Liver (tissue), 9 donors: ENCODE measurements around the gene KCNN3. TPM values are rescaled to one million over a fixed set of nuclear protein-coding genes. Genes with fewer than 3 reads are reported as not detected.

Experiments used
- DNase-seq: peaks from one replicate; pipeline ENCODE4 v3.0.0-alpha.2; 2017; ENCODE audit warnings: low spot score
- H3K27ac ChIP-seq, 2 donors: one replicate each; pipeline ENCODE4 v1.7.0; 2013; ENCODE audit warnings: inconsistent platforms in 2 of 2, low read length in 2 of 2, control low read depth in 1 of 2, low read depth in 1 of 2, mild to moderate bottlenecking in 1 of 2
- H3K27me3 ChIP-seq, 4 donors: one replicate each; pipeline versions ENCODE4 v1.6.1 to v1.7.0; 2013; ENCODE audit warnings: low read length in 3 of 4, inconsistent platforms in 1 of 4, mild to moderate bottlenecking in 1 of 4, moderate library complexity in 1 of 4; ENCODE audit not compliant: control insufficient read depth in 4 of 4, insufficient read depth in 4 of 4
- H3K36me3 ChIP-seq, 4 donors: one replicate each; pipeline versions ENCODE4 v1.6.1 to v1.7.0; 2013; ENCODE audit warnings: low read length in 3 of 4, mild to moderate bottlenecking in 3 of 4, low read depth in 1 of 4, moderate library complexity in 1 of 4; ENCODE audit not compliant: control insufficient read depth in 4 of 4, insufficient read depth in 3 of 4
- H3K4me1 ChIP-seq, 4 donors: one replicate each; pipeline versions ENCODE4 v1.6.1 to v1.7.0; 2013; ENCODE audit warnings: low read length in 3 of 4, mild to moderate bottlenecking in 3 of 4, moderate library complexity in 1 of 4; ENCODE audit not compliant: control insufficient read depth in 4 of 4, insufficient read depth in 4 of 4
- H3K4me3 ChIP-seq, 3 donors: one replicate each; pipeline versions ENCODE4 v1.6.1 to v1.7.0; 2013; ENCODE audit warnings: low read length in 3 of 3, control low read depth in 1 of 3, low read depth in 1 of 3, mild to moderate bottlenecking in 1 of 3
- H3K9ac ChIP-seq, 2 donors: one replicate each; pipeline ENCODE4 v1.7.0; 2013; ENCODE audit warnings: low read length in 2 of 2, mild to moderate bottlenecking in 2 of 2, moderate library complexity in 2 of 2, control low read depth in 1 of 2, low read depth in 1 of 2
- H3K9me3 ChIP-seq, 4 donors: one replicate each; pipeline versions ENCODE4 v1.6.1 to v1.7.0; 2013; ENCODE audit warnings: low read length in 3 of 4; ENCODE audit not compliant: control insufficient read depth in 4 of 4
- EGR1 ChIP-seq, 2 donors: IDR thresholded peaks; 2 replicates each; pipeline ENCODE4 v1.6.1; 2016 to 2018; ENCODE audit warnings: antibody characterized with exemption in 2 of 2, low read depth in 2 of 2
- FOXA1 ChIP-seq: IDR thresholded peaks from 2 replicates; pipeline ENCODE4 v1.6.1; 2016; ENCODE audit warnings: antibody characterized with exemption
- FOXA2 ChIP-seq: IDR thresholded peaks from 2 replicates; pipeline ENCODE4 v1.6.1; 2016; ENCODE audit warnings: antibody characterized with exemption
- GABPA ChIP-seq, 2 donors: IDR thresholded peaks in 1 of 2; conservative IDR thresholded peaks in 1 of 2; 2 replicates each; pipeline ENCODE4 v1.6.1; 2016; ENCODE audit warnings: antibody characterized with exemption in 2 of 2, mild to moderate bottlenecking in 1 of 2, moderate library complexity in 1 of 2
- HNF4A ChIP-seq, 2 donors: conservative IDR thresholded peaks; 2 replicates each; pipeline ENCODE4 v1.6.1; 2016; ENCODE audit warnings: antibody characterized with exemption in 2 of 2, mild to moderate bottlenecking in 2 of 2
- HNF4G ChIP-seq: IDR thresholded peaks from 2 replicates; pipeline ENCODE4 v1.6.1; 2016; ENCODE audit warnings: antibody characterized with exemption
- JUND ChIP-seq, 2 donors: IDR thresholded peaks; 2 replicates each; pipeline ENCODE4 v1.6.1; 2016; ENCODE audit warnings: antibody characterized with exemption in 2 of 2
- NR2F2 ChIP-seq: IDR thresholded peaks from 2 replicates; pipeline ENCODE4 v1.6.1; 2016; ENCODE audit warnings: antibody characterized with exemption
- RAD21 ChIP-seq, 2 donors: IDR thresholded peaks; 2 replicates each; pipeline ENCODE4 v1.6.1; 2016; ENCODE audit warnings: antibody characterized with exemption in 2 of 2, mild to moderate bottlenecking in 2 of 2
- RXRA ChIP-seq, 2 donors: IDR thresholded peaks; 2 replicates each; pipeline ENCODE4 v1.6.1; 2017 to 2018; ENCODE audit warnings: antibody characterized with exemption in 2 of 2, mild to moderate bottlenecking in 1 of 2
- SP1 ChIP-seq: IDR thresholded peaks from 2 replicates; pipeline ENCODE4 v1.6.1; 2018; ENCODE audit warnings: antibody characterized with exemption, mild to moderate bottlenecking
- TAF1 ChIP-seq: conservative IDR thresholded peaks from 2 replicates; pipeline ENCODE4 v1.6.1; 2016; ENCODE audit warnings: antibody characterized with exemption, mild to moderate bottlenecking
- YY1 ChIP-seq: IDR thresholded peaks from 2 replicates; pipeline ENCODE4 v1.6.1; 2016; ENCODE audit warnings: antibody characterized with exemption, mild to moderate bottlenecking
- WGBS: extraction: QIAGEN DNeasy Blood & Tissue Kit; methylation state at CpG from one replicate; pipeline ENCODE4 v1.1.7; 2013; 5-methylcytosine and 5-hydroxymethylcytosine counted together
- polyA plus RNA-seq, 2 donors: library from polyadenylated mRNA; stranded (reverse) in 1 of 2; unstranded in 1 of 2; fragments of 200-250 nt in 1 of 2; fragments of >200 nt in 1 of 2; fragmentation: Nextera tagmentation in 1 of 2; extraction: Ambion mirVana in 1 of 2; gene quantifications; one replicate each; pipeline versions ENCODE4 v1.2.1 to v1.2.3, GENCODE V29; 2013 to 2015
- total RNA-seq, 2 donors: library from RNA; depleted of rRNA; stranded (reverse); fragments of >200 nt; gene quantifications; one replicate each; pipeline ENCODE4 v1.2.3, GENCODE V29; 2014
- TF ChIP-seq, protein P1 (sequence below): IDR thresholded peaks from 2 replicates; pipeline ENCODE4 v1.6.1; 2016; ENCODE audit warnings: antibody characterized with exemption
- TF ChIP-seq, protein P2 (sequence below): IDR thresholded peaks from 2 replicates; pipeline ENCODE4 v1.6.1; 2016; ENCODE audit warnings: antibody characterized with exemption
- TF ChIP-seq, protein P3 (sequence below): IDR thresholded peaks from 2 replicates; pipeline ENCODE4 v1.6.1; 2016; ENCODE audit warnings: antibody characterized with exemption
- TF ChIP-seq, protein P4 (sequence below): IDR thresholded peaks from 2 replicates; pipeline ENCODE4 v1.6.1; 2016; ENCODE audit warnings: antibody characterized with exemption, mild to moderate bottlenecking
- TF ChIP-seq, protein P5 (sequence below): fragments of 150-350 bp; IDR thresholded peaks from 2 replicates; pipeline ENCODE4 v1.5.1; 2017; ENCODE audit warnings: improper control_type of control experiment, low read depth, low read length; ENCODE audit not compliant: missing input control
- donor health status: healthy.
- donor health status: healthy.
- donor health status: healthy.
- donor health status: healthy.
- donor health status: healthy.

The KCNN3 gene
- total and polyA plus RNA-seq, 4 donors: 0.09 to 0.68 (median 0.15) TPM

DNA sequence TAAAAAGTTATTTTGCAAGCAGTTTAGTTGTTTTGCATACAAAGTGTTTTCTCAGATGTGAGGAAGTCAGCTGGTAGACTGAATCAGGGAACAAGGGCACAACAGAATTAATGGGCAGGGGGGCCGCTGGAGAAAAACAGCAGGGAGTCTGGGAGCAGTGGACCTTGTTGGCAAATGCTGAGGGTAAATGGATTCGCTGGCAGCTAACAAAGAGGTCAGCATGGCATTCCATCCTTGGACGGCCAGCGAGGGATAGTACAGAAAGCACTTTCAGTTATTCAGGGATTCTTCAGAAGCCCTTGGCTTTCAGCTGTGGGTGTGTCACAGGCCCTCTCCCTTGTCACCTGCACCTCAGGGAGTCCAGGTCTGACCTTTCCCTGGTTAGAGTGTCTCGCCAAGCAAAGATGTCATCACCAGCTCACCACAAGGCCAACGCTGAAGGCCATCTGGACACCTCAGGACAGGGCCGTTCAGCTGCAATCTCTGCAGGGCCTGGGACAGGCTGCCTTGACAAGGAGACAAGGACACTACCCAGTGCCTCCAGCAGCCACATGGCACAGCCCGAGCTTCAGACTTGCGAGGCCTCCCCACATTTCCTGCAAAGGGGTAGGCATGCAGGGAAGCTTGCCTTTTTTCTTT lies 90.4 kb downstream of the KCNN3 start:
- Histone ChIP-seq H3K4me1 (peaks cover 4 to 8% (median 6%) of the 10 kb centered on the region in 4 donors), H3K36me3 (no peaks in the 10 kb centered on the region), H3K9me3 (no peaks in the 10 kb centered on the region), H3K4me3 (no peak overlapping the region), H3K27ac (no peak overlapping the region), H3K27me3 (no peaks in the 10 kb centered on the region), H3K9ac (no peak overlapping the region)
- no peak for DNase-seq
- TF ChIP-seq JUND (IDR thresholded peaks at IDR 0.05): no peak
- TF ChIP-seq, protein P1, sequence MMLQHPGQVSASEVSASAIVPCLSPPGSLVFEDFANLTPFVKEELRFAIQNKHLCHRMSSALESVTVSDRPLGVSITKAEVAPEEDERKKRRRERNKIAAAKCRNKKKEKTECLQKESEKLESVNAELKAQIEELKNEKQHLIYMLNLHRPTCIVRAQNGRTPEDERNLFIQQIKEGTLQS: no peak
- TF ChIP-seq, protein P2, sequence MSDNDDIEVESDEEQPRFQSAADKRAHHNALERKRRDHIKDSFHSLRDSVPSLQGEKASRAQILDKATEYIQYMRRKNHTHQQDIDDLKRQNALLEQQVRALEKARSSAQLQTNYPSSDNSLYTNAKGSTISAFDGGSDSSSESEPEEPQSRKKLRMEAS: no peak
- TF ChIP-seq, protein P3, sequence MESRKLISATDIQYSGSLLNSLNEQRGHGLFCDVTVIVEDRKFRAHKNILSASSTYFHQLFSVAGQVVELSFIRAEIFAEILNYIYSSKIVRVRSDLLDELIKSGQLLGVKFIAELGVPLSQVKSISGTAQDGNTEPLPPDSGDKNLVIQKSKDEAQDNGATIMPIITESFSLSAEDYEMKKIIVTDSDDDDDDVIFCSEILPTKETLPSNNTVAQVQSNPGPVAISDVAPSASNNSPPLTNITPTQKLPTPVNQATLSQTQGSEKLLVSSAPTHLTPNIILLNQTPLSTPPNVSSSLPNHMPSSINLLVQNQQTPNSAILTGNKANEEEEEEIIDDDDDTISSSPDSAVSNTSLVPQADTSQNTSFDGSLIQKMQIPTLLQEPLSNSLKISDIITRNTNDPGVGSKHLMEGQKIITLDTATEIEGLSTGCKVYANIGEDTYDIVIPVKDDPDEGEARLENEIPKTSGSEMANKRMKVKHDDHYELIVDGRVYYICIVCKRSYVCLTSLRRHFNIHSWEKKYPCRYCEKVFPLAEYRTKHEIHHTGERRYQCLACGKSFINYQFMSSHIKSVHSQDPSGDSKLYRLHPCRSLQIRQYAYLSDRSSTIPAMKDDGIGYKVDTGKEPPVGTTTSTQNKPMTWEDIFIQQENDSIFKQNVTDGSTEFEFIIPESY: no peak
- TF ChIP-seq, protein P4, sequence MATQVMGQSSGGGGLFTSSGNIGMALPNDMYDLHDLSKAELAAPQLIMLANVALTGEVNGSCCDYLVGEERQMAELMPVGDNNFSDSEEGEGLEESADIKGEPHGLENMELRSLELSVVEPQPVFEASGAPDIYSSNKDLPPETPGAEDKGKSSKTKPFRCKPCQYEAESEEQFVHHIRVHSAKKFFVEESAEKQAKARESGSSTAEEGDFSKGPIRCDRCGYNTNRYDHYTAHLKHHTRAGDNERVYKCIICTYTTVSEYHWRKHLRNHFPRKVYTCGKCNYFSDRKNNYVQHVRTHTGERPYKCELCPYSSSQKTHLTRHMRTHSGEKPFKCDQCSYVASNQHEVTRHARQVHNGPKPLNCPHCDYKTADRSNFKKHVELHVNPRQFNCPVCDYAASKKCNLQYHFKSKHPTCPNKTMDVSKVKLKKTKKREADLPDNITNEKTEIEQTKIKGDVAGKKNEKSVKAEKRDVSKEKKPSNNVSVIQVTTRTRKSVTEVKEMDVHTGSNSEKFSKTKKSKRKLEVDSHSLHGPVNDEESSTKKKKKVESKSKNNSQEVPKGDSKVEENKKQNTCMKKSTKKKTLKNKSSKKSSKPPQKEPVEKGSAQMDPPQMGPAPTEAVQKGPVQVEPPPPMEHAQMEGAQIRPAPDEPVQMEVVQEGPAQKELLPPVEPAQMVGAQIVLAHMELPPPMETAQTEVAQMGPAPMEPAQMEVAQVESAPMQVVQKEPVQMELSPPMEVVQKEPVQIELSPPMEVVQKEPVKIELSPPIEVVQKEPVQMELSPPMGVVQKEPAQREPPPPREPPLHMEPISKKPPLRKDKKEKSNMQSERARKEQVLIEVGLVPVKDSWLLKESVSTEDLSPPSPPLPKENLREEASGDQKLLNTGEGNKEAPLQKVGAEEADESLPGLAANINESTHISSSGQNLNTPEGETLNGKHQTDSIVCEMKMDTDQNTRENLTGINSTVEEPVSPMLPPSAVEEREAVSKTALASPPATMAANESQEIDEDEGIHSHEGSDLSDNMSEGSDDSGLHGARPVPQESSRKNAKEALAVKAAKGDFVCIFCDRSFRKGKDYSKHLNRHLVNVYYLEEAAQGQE: no peak
- no peak for TF ChIP-seq NR2F2
- no peak for TF ChIP-seq YY1
- TF ChIP-seq TAF1: no peak
- no peak for TF ChIP-seq RAD21 (IDR thresholded peaks at IDR 0.05)
- no peak for TF ChIP-seq GABPA (IDR thresholded peaks at IDR 0.05 in 1 of 2, conservative IDR thresholded peaks at IDR 0.05 in 1 of 2)
- TF ChIP-seq RXRA (IDR thresholded peaks at IDR 0.05): no peak
- no peak for TF ChIP-seq HNF4G
- no peak for TF ChIP-seq FOXA1
- TF ChIP-seq SP1: no peak
- WGBS: 94% methylated on average over 9 of the region's 9 CpGs

DNA sequence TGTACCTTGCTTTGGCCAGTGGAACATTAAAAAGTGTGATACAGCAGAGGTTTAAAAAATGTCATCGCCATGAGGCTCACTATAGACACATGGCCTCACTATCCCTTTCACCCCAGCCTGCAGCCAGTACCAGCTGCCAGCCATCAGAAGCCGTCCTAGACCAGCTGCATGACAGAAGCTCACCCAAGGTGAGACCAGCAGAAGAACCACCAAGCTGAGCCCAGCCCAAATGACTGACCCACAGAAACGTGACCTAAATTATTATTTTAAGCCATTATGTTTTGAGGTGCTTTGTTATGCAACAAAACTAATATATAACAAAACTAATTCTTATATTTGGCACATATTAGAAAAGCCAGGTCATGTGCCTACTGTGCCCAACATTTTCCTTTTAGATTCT lies 91.1 kb downstream of the KCNN3 start:
- Histone ChIP-seq H3K9ac (no peak overlapping the region), H3K4me3 (no peak overlapping the region), H3K9me3 (no peaks in the 10 kb centered on the region), H3K27me3 (no peaks in the 10 kb centered on the region), H3K36me3 (no peaks in the 10 kb centered on the region), H3K4me1 (peaks cover 0 to 3% (median under 1%) of the 10 kb centered on the region in 4 donors), H3K27ac (no peak overlapping the region)
- no peak for DNase-seq
- WGBS: 99% methylated on average over 3 of the region's 3 CpGs
- TF ChIP-seq, protein P5, sequence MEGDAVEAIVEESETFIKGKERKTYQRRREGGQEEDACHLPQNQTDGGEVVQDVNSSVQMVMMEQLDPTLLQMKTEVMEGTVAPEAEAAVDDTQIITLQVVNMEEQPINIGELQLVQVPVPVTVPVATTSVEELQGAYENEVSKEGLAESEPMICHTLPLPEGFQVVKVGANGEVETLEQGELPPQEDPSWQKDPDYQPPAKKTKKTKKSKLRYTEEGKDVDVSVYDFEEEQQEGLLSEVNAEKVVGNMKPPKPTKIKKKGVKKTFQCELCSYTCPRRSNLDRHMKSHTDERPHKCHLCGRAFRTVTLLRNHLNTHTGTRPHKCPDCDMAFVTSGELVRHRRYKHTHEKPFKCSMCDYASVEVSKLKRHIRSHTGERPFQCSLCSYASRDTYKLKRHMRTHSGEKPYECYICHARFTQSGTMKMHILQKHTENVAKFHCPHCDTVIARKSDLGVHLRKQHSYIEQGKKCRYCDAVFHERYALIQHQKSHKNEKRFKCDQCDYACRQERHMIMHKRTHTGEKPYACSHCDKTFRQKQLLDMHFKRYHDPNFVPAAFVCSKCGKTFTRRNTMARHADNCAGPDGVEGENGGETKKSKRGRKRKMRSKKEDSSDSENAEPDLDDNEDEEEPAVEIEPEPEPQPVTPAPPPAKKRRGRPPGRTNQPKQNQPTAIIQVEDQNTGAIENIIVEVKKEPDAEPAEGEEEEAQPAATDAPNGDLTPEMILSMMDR: no peak
- TF ChIP-seq FOXA1: no peak
- TF ChIP-seq YY1: no peak
- no peak for TF ChIP-seq JUND (IDR thresholded peaks at IDR 0.05)
- TF ChIP-seq FOXA2: no peak
- TF ChIP-seq HNF4A (conservative IDR thresholded peaks at IDR 0.05): no peak
- TF ChIP-seq TAF1: no peak
- TF ChIP-seq EGR1 (IDR thresholded peaks at IDR 0.05; ENCODE audit: low read depth in 2 of 2): no peak
- no peak for TF ChIP-seq RXRA (IDR thresholded peaks at IDR 0.05)
- no peak for TF ChIP-seq SP1
- TF ChIP-seq, protein P4: no peak
- TF ChIP-seq, protein P1: no peak
- TF ChIP-seq RAD21 (IDR thresholded peaks at IDR 0.05): no peak
- no peak for TF ChIP-seq GABPA (IDR thresholded peaks at IDR 0.05 in 1 of 2, conservative IDR thresholded peaks at IDR 0.05 in 1 of 2)
- TF ChIP-seq, protein P2: no peak
